Astrocyte of the cerebellum (primary cell): Measurements from ENCODE around the gene USP14.
"Not testable (repeated sequence)": the region's sequence is repeated elsewhere in the genome, so short reads cannot be mapped to it uniquely, and the experiment has no call there.

ENCODE experiments used
- DNase-seq: peaks from one replicate; pipeline ENCODE4 v3.0.0-alpha.2; 2011; ENCODE audit warnings: low read depth
- H3K4me3 ChIP-seq: 2 replicates; pipeline ENCODE4 v1.5.1; 2011; ENCODE audit warnings: mild to moderate bottlenecking, low read depth, low read length, moderate library complexity
- in situ Hi-C: cut with HindIII; loops from 2 replicates; pipeline ENCODE4 v1.10.0; 2017; ENCODE audit warnings: low sequenced_read_pairs
- TF ChIP-seq, protein P1 (sequence below): IDR thresholded peaks from 2 replicates; pipeline ENCODE4 v1.5.1; 2012; ENCODE audit warnings: low read length, low read depth, moderate library complexity, mild to moderate bottlenecking; ENCODE audit errors: missing control alignments

Gene USP14

DNA sequence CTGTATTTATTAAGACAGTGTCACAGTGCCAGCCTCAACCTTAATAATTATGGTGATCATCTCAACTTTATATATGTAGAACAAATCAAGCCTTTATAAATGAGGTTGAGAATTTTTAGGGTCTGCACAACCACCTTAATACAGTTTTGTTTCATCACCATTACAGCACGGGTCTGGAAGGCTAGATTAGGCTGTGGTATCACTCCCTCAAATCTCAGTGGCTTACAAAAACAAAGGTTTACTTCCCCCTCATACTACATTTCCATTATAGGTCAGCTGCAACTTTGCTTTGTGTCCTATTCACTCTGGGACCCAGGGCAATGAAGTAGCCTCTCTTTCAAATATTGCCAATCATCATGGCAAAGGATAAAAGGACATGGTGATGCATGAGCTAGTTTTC lies 23.3 kb upstream of the USP14 start:
- DNase-seq, result no peak
- in situ Hi-C loops, result no loop called here
- TF ChIP-seq, protein P1, sequence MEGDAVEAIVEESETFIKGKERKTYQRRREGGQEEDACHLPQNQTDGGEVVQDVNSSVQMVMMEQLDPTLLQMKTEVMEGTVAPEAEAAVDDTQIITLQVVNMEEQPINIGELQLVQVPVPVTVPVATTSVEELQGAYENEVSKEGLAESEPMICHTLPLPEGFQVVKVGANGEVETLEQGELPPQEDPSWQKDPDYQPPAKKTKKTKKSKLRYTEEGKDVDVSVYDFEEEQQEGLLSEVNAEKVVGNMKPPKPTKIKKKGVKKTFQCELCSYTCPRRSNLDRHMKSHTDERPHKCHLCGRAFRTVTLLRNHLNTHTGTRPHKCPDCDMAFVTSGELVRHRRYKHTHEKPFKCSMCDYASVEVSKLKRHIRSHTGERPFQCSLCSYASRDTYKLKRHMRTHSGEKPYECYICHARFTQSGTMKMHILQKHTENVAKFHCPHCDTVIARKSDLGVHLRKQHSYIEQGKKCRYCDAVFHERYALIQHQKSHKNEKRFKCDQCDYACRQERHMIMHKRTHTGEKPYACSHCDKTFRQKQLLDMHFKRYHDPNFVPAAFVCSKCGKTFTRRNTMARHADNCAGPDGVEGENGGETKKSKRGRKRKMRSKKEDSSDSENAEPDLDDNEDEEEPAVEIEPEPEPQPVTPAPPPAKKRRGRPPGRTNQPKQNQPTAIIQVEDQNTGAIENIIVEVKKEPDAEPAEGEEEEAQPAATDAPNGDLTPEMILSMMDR, result no peak
- no peak overlapping the region for H3K4me3 ChIP-seq

DNA sequence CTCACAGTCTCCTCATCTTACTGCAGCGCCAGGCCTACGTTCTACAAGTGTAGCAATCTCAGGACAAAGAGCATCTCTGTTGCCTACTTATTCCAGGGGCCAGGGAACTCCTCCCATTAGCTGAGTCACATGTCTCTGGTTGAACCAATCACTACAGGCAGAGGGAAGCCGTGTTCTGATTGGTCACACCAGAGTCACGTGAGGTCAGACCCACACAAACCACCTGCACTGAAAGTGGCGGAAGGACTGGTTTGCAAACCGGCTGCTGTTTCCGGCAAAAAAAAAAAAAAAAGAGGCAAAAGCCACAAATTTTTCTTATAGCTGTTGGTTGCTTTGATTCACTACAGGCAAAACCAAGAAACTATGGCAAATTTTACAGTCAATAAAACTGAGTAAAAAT lies 21.9 kb upstream of the USP14 start:
- TF ChIP-seq, protein P1, result no peak
- no peak for DNase-seq
- in situ Hi-C loops, result no loop called here
- no peak overlapping the region for H3K4me3 ChIP-seq

DNA sequence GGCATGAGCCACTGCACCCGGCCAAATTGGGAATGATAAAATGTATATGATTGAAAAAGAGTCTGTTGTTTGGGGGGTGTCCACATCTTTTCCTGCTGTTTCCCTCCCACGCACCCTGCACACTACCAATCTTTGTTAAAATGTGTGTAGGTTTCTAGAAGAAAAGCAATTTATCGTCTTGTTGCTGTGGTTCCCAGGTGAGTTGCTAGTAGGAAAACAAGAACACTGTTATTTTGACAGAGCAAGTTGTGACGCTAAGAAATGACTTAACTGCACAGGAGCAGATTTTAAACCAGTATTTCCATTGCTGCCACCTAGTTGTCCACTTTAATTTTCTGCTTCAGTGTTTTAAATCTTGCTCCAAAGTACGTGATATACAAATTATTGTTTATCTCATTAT lies 21.0 kb upstream of the USP14 start:
- H3K4me3 ChIP-seq, result no peak overlapping the region
- no peak for DNase-seq
- TF ChIP-seq, protein P1, result no peak
- in situ Hi-C loops, result no loop called here

DNA sequence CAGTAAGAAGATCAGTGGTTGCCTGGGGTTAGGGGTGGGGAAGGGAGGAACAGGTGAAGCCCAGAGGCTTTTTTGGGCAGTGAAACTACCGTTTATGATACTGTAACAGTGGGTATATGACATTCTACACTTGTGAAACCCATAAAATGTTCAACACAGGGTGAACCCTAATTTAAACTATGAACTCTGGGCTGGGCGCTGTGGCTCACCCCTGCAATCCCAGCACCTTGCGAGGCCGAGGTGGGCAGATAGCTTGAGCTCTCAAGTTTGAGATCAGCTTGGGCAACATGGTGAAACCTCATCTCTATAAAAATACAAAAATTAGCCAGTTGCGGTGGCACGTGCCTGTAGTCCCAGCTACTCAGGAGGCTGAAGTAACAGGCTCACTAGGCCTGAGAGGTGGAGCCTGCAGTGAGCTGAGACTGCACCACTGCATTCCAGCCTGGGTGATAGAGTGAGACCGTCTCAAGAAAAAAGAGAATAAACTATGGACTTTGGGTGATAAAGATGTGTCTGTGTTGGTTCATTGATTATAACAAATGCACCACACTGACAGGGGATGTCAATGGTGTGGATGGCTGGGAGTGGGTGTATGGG lies 17.6 kb upstream of the USP14 start:
- in situ Hi-C loops, result no loop called here
- no peak for DNase-seq
- TF ChIP-seq, protein P1, result no peak
- no peak overlapping the region for H3K4me3 ChIP-seq

DNA sequence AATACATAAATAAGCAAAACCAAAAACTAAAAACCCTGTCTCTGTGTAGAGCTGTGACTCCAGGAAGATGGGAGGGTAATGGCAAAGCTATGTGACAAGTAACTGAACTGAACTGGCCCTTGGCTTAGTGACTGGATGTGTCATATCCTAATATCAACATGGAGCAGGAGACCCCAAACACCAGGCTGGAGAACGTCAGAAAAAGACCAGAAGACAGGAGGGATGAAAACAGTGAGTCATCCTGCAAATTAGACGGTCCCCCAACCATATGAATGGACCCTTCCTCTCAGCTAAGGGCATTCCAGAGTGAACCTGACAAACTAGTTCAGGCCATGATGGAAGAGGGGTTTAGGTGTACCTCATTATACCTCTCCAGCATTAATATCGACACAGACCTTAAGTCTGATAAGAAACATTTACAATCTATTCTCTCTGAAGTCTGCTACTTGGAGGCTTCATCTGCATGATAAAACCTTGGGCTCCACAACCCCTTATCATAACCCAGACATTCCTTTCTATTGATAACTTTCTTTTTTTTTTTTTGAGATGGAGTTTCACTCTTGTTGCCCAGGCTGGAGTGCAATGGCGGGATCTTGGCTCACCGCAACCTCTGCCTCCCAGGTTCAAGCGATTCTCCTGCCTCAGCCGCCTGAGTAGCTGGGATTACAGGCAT lies 15.6 kb upstream of the USP14 start:
- not testable (repeated sequence) for DNase-seq, H3K4me3 ChIP-seq

DNA sequence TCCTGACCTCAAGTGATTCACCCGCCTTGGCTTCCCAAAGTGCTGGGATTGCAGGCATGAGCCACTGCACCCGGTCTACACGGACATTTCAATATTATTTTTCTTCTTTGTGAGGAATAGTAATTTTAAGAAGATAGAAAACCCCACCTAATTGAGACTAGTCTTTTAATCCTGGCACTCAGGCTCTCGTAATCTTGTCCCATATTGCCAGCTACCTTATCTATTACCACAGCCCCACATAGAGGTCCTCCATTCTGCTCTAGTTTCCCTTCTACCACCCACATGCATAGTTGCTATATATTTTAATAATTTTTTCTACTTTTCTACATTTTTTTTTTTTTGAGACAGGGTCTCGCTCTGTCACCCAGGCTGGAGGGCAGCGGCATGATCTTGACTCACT lies 9.5 kb upstream of the USP14 start:
- no peak for DNase-seq
- H3K4me3 ChIP-seq, result no peak overlapping the region
- TF ChIP-seq, protein P1, result no peak
- in situ Hi-C loops, result no loop called here

More for the DNA sequence above, 15.6 kb upstream of the USP14 start:
- in situ Hi-C loops, result not testable (repeated sequence)

DNA sequence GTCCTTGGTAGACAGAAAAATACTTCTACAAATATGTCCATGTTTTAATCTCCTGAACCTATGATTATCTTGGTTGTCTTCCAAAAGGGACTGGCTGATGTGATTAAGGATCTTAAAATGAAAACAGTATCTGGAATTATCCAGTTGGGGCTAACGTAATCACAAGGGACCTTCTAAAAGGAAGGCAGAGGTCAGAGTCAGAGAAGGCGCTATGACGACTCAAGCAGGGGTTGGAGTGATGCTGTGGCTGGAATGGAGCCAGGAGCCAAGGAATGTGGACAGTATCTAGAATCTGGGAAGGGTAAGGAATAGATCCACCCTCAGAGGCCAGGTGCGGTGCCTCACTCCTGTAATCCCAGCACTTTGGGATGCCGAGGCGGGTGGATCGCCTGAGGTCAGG lies 4.2 kb upstream of the USP14 start:
- TF ChIP-seq, protein P1, result no peak
- H3K4me3 ChIP-seq, result no peak overlapping the region
- no peak for DNase-seq
- in situ Hi-C loops, result no loop called here
